ENCODE data around the gene RCOR3. TPM values are rescaled to one million over a fixed set of nuclear protein-coding genes. Genes with fewer than 3 reads are reported as not detected.
"Not testable (repeated sequence)": the region's sequence is repeated elsewhere in the genome, so short reads cannot be mapped to it uniquely, and the experiment has no call there.

The RCOR3 gene
- total and polyA plus RNA-seq, 2 of the 8 experiments (the other 6 are each of a cell fraction or from before 2014, with no cell fraction given) = 21.4 to 36.3 TPM

GRCh38 chr1:211228573-211229364 is 30.4 kb upstream of the RCOR3 start:
- H3K56ac ChIP-seq (replicated peaks; ENCODE audit: insufficient read length, low read depth, low read length); H3K4ac ChIP-seq (replicated peaks; ENCODE audit: insufficient read length, low read depth, low read length); H4K20me1 ChIP-seq (replicated peaks in 1 of 2; ENCODE audit: control insufficient read depth in 1 of 2, insufficient read depth in 2 of 2, low read length in 2 of 2); H3K79me1 ChIP-seq (ENCODE audit: low read depth, low read length); POLR2A ChIA-PET (ENCODE audit: partially characterized antibody); FAIRE-seq; H3K4me2 ChIP-seq (ENCODE audit: insufficient read depth in 1 of 2, low read depth in 2 of 2, low read length in 2 of 2); H3K18ac ChIP-seq (ENCODE audit: extremely low read depth, low read length); H3K4me1 ChIP-seq (replicated peaks in 1 of 4; ENCODE audit: control insufficient read depth in 3 of 4, insufficient read depth in 4 of 4, low read length in 3 of 4); H4K5ac ChIP-seq (ENCODE audit: insufficient read length, low read depth, low read length); DNase-seq (ENCODE audit: low read depth in 1 of 2, low spot score in 2 of 2); H3K23ac ChIP-seq (ENCODE audit: insufficient read length); H3K27me3 ChIP-seq (replicated peaks in 1 of 4; ENCODE audit: control insufficient read depth in 3 of 4, extremely low read depth in 1 of 4, insufficient read depth in 3 of 4, low read length in 3 of 4); H4K91ac ChIP-seq (replicated peaks; ENCODE audit: insufficient read length, low read length); H3K4me3 ChIP-seq (ENCODE audit: extremely low read depth in 1 of 4, insufficient read depth in 2 of 4, low read depth in 3 of 4, low read length in 4 of 4); H3K9ac ChIP-seq (replicated peaks in 1 of 4; ENCODE audit: extremely low read depth in 1 of 4, low read depth in 3 of 4, low read length in 3 of 4); H2BK120ac ChIP-seq (replicated peaks; ENCODE audit: low read depth, low read length); H2AK5ac ChIP-seq (ENCODE audit: low read depth, low read length); H3K36me3 ChIP-seq (ENCODE audit: control insufficient read depth in 2 of 4, insufficient read depth in 4 of 4, low read length in 3 of 4); H3K27ac ChIP-seq (ENCODE audit: low read depth, low read length); H3K79me2 ChIP-seq (ENCODE audit: control insufficient read depth in 1 of 2, insufficient read depth in 2 of 2, low read length in 2 of 2); H3K14ac ChIP-seq (ENCODE audit: insufficient read length); H2BK15ac ChIP-seq (ENCODE audit: low read length); H3K23me2 ChIP-seq (ENCODE audit: low read depth, low read length); H2BK20ac ChIP-seq (ENCODE audit: low read length); H3K9me3 ChIP-seq (ENCODE audit: insufficient read depth in 2 of 2, low read depth in 1 of 2, low read length in 1 of 2); H2AFZ ChIP-seq (ENCODE audit: low read length); H2BK12ac ChIP-seq (ENCODE audit: low read depth, low read length); H4K8ac ChIP-seq (ENCODE audit: extremely low read depth, insufficient read depth, low read length); H2BK5ac ChIP-seq (ENCODE audit: low read depth, low read length): not testable (repeated sequence)
- CTCF ChIA-PET (ENCODE audit: partially characterized antibody) = interaction anchor here (1.2 kb wide), 1 partner anchor 15 kb away, joined by 3 read pairs; no protein-coding TSS in a partner anchor
- WGBS, 2 experiments (ENCODE audit: extremely low coverage in 1 of 2, insufficient coverage in 1 of 2, insufficient read length in 1 of 2, insufficient replicate concordance in 2 of 2, low coverage in 1 of 2, low lambda C conversion rate in 2 of 2, missing lambda C conversion rate in 1 of 2) = 92% methylated on average over 13 of the region's 13 CpGs; no CpG with 5 or more reads in 1 of the 2 experiments
